Osteoblast (primary cell): Measurements from ENCODE around the gene ASXL2. TPM values are rescaled to one million over a fixed set of nuclear protein-coding genes. Genes with fewer than 3 reads are reported as not detected.

Experiments
- DNase-seq: peaks from one replicate; pipeline ENCODE4 v3.0.0; 2011; ENCODE audit warnings: low spot score, mixed read lengths; ENCODE audit not compliant: insufficient read length; ENCODE audit errors: missing footprints
- H2AFZ ChIP-seq: 2 replicates; pipeline ENCODE4 v1.6.0; 2011; ENCODE audit warnings: mild to moderate bottlenecking, low read length
- H3K27ac ChIP-seq: 2 replicates; pipeline ENCODE4 v1.5.1; 2011; ENCODE audit warnings: mild to moderate bottlenecking, low read depth, low read length, moderate library complexity
- H3K27me3 ChIP-seq: 2 replicates; pipeline ENCODE4 v1.6.0; 2012; ENCODE audit warnings: mild to moderate bottlenecking, control low read depth, inconsistent platforms, low read length, moderate library complexity; ENCODE audit not compliant: insufficient read depth
- H3K36me3 ChIP-seq: 2 replicates; pipeline ENCODE4 v1.5.1; 2011; ENCODE audit warnings: mild to moderate bottlenecking, low read length, control low read depth, moderate library complexity; ENCODE audit not compliant: insufficient read depth
- H3K4me1 ChIP-seq: 2 replicates; pipeline ENCODE4 v1.5.1; 2011; ENCODE audit warnings: mild to moderate bottlenecking, low read length, control low read depth, moderate library complexity; ENCODE audit not compliant: insufficient read depth
- H3K4me2 ChIP-seq: 2 replicates; pipeline ENCODE4 v1.6.0; 2011; ENCODE audit warnings: mild to moderate bottlenecking, low read length; ENCODE audit not compliant: insufficient read depth
- H3K4me3 ChIP-seq: fragments of 200-600 bp; sonication (generic); 3 replicates; pipeline ENCODE4 v1.5.1; 2012; ENCODE audit warnings: mild to moderate bottlenecking, low read length, inconsistent platforms; ENCODE audit not compliant: insufficient read depth
- H3K79me2 ChIP-seq: 2 replicates; pipeline ENCODE4 v1.6.0; 2012; ENCODE audit warnings: mild to moderate bottlenecking, low read length, control low read depth, inconsistent platforms; ENCODE audit not compliant: insufficient read depth
- H3K9me3 ChIP-seq: 2 replicates; pipeline ENCODE4 v1.5.1; 2011; ENCODE audit warnings: low read depth, low read length, control low read depth
- H4K20me1 ChIP-seq: 2 replicates; pipeline ENCODE4 v1.6.0; 2012; ENCODE audit warnings: mild to moderate bottlenecking, low read length, control low read depth; ENCODE audit not compliant: insufficient read depth
- small RNA-seq: library from RNA; depleted of rRNA; stranded (forward); fragments of <200 nt; gene quantifications from one replicate; pipeline ENCODE3, GENCODE V24; 2012
- total RNA-seq: library from RNA; depleted of rRNA; stranded (reverse); fragments of >200 nt; gene quantifications from 2 replicates; pipeline ENCODE4 v1.2.3, GENCODE V29; 2012
- TF ChIP-seq, protein P1 (sequence below): IDR thresholded peaks from 2 replicates; pipeline ENCODE4 v1.5.1; 2011; ENCODE audit warnings: mild to moderate bottlenecking, low read depth, low read length, moderate library complexity; ENCODE audit errors: extremely low read depth

ASXL2 gene
- total RNA-seq, 1 donor, result 13.0 TPM

DNA sequence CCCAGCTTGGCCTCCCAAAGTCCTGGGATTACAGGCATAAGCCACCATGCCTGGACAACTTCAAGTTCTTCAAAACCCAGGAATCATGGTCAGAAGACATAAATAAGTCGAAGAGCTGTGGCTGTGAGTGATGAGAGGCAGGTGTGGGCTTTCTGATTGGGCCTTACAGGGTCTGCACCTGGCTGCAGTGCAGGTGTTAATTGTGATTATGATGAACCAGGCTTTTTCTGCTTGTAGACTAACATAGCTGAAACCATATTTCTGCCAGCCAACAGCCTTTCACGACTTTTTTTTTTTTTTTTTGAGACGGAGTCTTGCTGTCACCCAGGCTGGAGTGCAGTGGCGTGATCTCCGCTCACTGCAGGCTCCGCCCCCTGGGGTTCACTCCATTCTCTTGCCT is 190.1 kb downstream of the ASXL2 start:
- DNase-seq, result no peak
- Histone ChIP-seq H3K79me2 (no peaks in the 10 kb centered on the region), H3K9me3 (no peaks in the 10 kb centered on the region), H3K4me3 (no peak overlapping the region), H3K4me1 (peaks cover 5% of the 10 kb centered on the region), H3K4me2 (no peak overlapping the region), H3K27me3 (peaks cover 10% of the 10 kb centered on the region), H2AFZ (no peak overlapping the region), H4K20me1 (no peaks in the 10 kb centered on the region), H3K27ac (no peak overlapping the region), H3K36me3 (no peaks in the 10 kb centered on the region)
- TF ChIP-seq, protein P1, sequence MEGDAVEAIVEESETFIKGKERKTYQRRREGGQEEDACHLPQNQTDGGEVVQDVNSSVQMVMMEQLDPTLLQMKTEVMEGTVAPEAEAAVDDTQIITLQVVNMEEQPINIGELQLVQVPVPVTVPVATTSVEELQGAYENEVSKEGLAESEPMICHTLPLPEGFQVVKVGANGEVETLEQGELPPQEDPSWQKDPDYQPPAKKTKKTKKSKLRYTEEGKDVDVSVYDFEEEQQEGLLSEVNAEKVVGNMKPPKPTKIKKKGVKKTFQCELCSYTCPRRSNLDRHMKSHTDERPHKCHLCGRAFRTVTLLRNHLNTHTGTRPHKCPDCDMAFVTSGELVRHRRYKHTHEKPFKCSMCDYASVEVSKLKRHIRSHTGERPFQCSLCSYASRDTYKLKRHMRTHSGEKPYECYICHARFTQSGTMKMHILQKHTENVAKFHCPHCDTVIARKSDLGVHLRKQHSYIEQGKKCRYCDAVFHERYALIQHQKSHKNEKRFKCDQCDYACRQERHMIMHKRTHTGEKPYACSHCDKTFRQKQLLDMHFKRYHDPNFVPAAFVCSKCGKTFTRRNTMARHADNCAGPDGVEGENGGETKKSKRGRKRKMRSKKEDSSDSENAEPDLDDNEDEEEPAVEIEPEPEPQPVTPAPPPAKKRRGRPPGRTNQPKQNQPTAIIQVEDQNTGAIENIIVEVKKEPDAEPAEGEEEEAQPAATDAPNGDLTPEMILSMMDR, result no peak

DNA sequence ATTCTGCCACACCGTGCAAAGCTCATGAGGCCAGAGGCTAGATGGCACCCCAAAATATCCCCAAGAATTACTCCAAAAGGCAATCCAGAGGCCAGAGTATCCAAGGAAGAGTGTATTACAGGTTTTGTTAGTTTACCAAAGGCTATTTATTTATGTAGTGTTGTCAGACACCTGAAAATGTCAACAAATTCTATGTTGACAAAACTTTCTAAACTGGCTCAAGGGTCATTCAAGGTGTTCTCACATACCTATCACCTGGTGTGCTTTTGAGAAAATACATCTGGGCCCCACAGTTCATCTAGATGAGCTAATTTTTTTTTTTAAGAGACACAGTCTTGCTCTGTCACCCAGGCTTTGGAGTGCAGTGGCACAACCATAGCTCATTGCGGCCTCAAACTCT is 192.5 kb downstream of the ASXL2 start:
- Histone ChIP-seq H3K36me3 (no peaks in the 10 kb centered on the region), H2AFZ (no peak overlapping the region), H3K27ac (no peak overlapping the region), H4K20me1 (no peaks in the 10 kb centered on the region), H3K4me2 (no peak overlapping the region), H3K79me2 (no peaks in the 10 kb centered on the region), H3K9me3 (no peaks in the 10 kb centered on the region), H3K27me3 (peaks cover 10% of the 10 kb centered on the region), H3K4me1 (peaks cover 5% of the 10 kb centered on the region), H3K4me3 (no peak overlapping the region)
- no peak for DNase-seq
- TF ChIP-seq, protein P1, result no peak

GRCh38 chr2:25684577-25685473 is 193.5 kb downstream of the ASXL2 start:
- TF ChIP-seq, protein P1, result no peak
- no peak overlapping the region for H3K27ac ChIP-seq

More at GRCh38 chr2:25684577-25685473, 193.5 kb downstream of the ASXL2 start:
- Histone ChIP-seq H4K20me1 (no peaks in the 10 kb centered on the region), H3K36me3 (no peaks in the 10 kb centered on the region), H3K9me3 (no peaks in the 10 kb centered on the region), H3K79me2 (no peaks in the 10 kb centered on the region), H3K4me2 (no peak overlapping the region), H3K27me3 (peaks cover 10% of the 10 kb centered on the region), H3K4me3 (no peak overlapping the region), H3K4me1 (no peaks in the 10 kb centered on the region), H2AFZ (no peak overlapping the region)
- no peak for DNase-seq

Small RNA genes lying within 50 kb of the gene (small RNA-seq; reads per million reads assigned to genes)
- gene NDUFB4P4, result not detected
- not detected for gene RF00019

Other genes with a start within 250 kb of the ASXL2 start
- gene DTNB, start 204.9 kb downstream of the ASXL2 start, total RNA-seq, result 9.8 and 13.3 TPM in 2 replicates
- gene KIF3C, start 104.0 kb upstream of the ASXL2 start, total RNA-seq, result 14.4 and 17.0 TPM in 2 replicates
- 128 and 151 TPM in 2 replicates for gene RAB10, start 155.6 kb upstream of the ASXL2 start, total RNA-seq